Glutamatergic neuron (in vitro differentiated cells): Measurements from ENCODE around the gene FARS2. TPM values are rescaled to one million over a fixed set of nuclear protein-coding genes. Genes with fewer than 3 reads are reported as not detected.

ENCODE experiments used
- DNase-seq: peaks from one replicate; pipeline ENCODE4 v3.0.0; 2022
- H3K27ac Mint-ChIP-seq: one replicate; pipeline ENCODE4 v1.8.0; 2020; ENCODE audit warnings: mild to moderate bottlenecking, mixed read lengths, inconsistent platforms; ENCODE audit not compliant: unreplicated experiment
- H3K27me3 Mint-ChIP-seq: one replicate; pipeline ENCODE4 v1.8.0; 2020; ENCODE audit warnings: mild to moderate bottlenecking, moderate library complexity, mixed read lengths, inconsistent platforms; ENCODE audit not compliant: unreplicated experiment
- H3K36me3 Mint-ChIP-seq: one replicate; pipeline ENCODE4 v1.8.0; 2020; ENCODE audit warnings: mild to moderate bottlenecking, mixed read lengths, inconsistent platforms; ENCODE audit not compliant: unreplicated experiment
- H3K4me1 Mint-ChIP-seq: one replicate; pipeline ENCODE4 v1.8.0; 2020; ENCODE audit warnings: mild to moderate bottlenecking, low read depth, mixed read lengths, inconsistent platforms; ENCODE audit not compliant: unreplicated experiment
- H3K4me3 Mint-ChIP-seq: one replicate; pipeline ENCODE4 v1.8.0; 2020; ENCODE audit warnings: mild to moderate bottlenecking, mixed read lengths, inconsistent platforms; ENCODE audit not compliant: unreplicated experiment
- H3K9me3 Mint-ChIP-seq: one replicate; pipeline ENCODE4 v1.8.0; 2020; ENCODE audit warnings: mild to moderate bottlenecking, moderate library complexity, mixed read lengths, inconsistent platforms; ENCODE audit not compliant: unreplicated experiment
- CTCF ChIP-seq: fragments of 200-600 bp; sonication (generic); IDR thresholded peaks from one replicate; pipeline ENCODE4 v1.5.0; 2021; ENCODE audit not compliant: partially characterized antibody, unreplicated experiment
- total RNA-seq: library from RNA; stranded (reverse); fragmentation: NEBNext Ultra II Directional; extraction: Animal tissue kit (Norgen Biotek cat#: 25700); gene quantifications from one replicate; pipeline ENCODE4 v1.2.1, GENCODE V29; 2021; ENCODE audit not compliant: unreplicated experiment

Gene FARS2
- total RNA-seq, 1 donor from 2014 or later, result 14.2 TPM

- Mint-ChIP-seq H3K4me1 (no peaks in the 10 kb centered on the region), H3K4me3 (no peak overlapping the region), H3K36me3 (peaks cover 12% of the 10 kb centered on the region), H3K27ac (no peak overlapping the region), H3K9me3 (no peaks in the 10 kb centered on the region), H3K27me3 (no peaks in the 10 kb centered on the region)
- no peak for TF ChIP-seq CTCF
- DNase-seq, result no peak
Measured at GRCh38 chr6:5587648-5588047, 326.3 kb downstream of the FARS2 start.

GRCh38 chr6:5589422-5590141 lies 328.3 kb downstream of the FARS2 start:
- Mint-ChIP-seq H3K4me1 (peaks cover 2% of the 10 kb centered on the region), H3K4me3 (no peak overlapping the region), H3K36me3 (peaks cover 12% of the 10 kb centered on the region), H3K27me3 (peaks cover 2% of the 10 kb centered on the region), H3K27ac (no peak overlapping the region), H3K9me3 (peaks cover 5% of the 10 kb centered on the region)
- no peak for TF ChIP-seq CTCF
- no peak for DNase-seq

GRCh38 chr6:5590187-5590586 lies 328.9 kb downstream of the FARS2 start:
- Mint-ChIP-seq H3K27me3 (peaks cover 2% of the 10 kb centered on the region), H3K9me3 (peaks cover 5% of the 10 kb centered on the region), H3K36me3 (peaks cover 12% of the 10 kb centered on the region), H3K4me1 (peaks cover 2% of the 10 kb centered on the region), H3K27ac (no peak overlapping the region), H3K4me3 (no peak overlapping the region)
- no peak for TF ChIP-seq CTCF
- DNase-seq, result no peak

- Mint-ChIP-seq H3K36me3 (no peaks in the 10 kb centered on the region), H3K4me3 (no peak overlapping the region), H3K4me1 (peaks cover 9% of the 10 kb centered on the region), H3K27me3 (peaks cover 2% of the 10 kb centered on the region), H3K9me3 (peaks cover 5% of the 10 kb centered on the region), H3K27ac (no peak overlapping the region)
- DNase-seq, result no peak
- no peak for TF ChIP-seq CTCF
Measured at GRCh38 chr6:5592886-5593519, 331.7 kb downstream of the FARS2 start.

- no peak for DNase-seq
- Mint-ChIP-seq H3K4me3 (no peak overlapping the region), H3K27ac (no peak overlapping the region), H3K27me3 (peaks cover 2% of the 10 kb centered on the region), H3K4me1 (peaks cover 11% of the 10 kb centered on the region), H3K9me3 (peaks cover 5% of the 10 kb centered on the region), H3K36me3 (no peaks in the 10 kb centered on the region)
- TF ChIP-seq CTCF, result no peak
Measured at GRCh38 chr6:5595184-5595583, 333.9 kb downstream of the FARS2 start.
